ENCODE results near the gene PTRH1.

DNA sequence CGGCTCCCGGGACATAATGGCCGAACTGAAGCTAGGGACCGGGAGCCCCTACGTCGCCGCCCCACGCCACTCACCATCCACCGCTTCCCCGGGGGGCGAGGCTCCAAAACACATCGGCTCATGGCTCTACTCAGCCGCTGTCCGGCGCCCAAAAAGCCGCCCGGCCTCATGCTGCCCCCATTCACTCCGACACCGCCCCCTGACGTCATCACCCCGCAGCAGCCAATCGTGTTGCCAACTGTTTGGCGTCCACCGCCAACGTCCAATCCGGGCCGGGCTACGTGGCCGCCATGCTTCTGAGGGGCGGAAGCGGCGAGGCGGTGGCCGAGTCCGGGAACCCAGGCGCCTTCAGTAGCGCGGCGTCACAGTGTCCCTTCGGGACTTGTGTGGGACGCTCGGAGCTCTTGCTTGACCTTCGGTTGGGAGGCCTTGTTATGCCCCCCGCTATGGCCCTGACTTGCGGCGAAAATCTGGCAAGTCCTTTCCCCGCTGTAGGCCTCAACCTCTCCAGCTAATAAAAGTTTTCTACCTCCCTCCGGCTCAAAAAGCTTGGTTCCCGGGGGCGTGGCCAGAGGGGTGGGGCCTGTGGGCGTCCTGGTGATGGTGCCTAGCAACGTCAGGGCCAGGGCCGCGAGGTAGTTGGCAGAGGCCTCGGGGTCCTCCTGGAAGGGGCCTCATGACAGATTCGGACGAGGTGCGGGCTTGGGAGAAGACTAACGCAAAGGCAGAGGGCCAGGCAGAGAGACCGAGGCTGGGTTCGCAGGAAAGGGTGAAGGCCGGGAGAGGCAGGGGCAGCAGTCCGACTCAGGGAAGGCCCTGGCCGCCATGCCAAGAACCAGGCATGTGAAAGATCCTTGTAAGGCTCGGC lies at the start of gene PTRH1, which contains the start of gene TTC16:
- TF ChIP-seq, protein P1, sequence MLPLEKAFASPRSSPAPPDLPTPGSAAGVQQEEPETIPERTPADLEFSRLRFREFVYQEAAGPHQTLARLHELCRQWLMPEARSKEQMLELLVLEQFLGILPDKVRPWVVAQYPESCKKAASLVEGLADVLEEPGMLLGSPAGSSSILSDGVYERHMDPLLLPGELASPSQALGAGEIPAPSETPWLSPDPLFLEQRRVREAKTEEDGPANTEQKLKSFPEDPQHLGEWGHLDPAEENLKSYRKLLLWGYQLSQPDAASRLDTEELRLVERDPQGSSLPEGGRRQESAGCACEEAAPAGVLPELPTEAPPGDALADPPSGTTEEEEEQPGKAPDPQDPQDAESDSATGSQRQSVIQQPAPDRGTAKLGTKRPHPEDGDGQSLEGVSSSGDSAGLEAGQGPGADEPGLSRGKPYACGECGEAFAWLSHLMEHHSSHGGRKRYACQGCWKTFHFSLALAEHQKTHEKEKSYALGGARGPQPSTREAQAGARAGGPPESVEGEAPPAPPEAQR (CRISPR knock-in tag; IDR thresholded peaks at IDR 0.05): no peak
- TF ChIP-seq, protein P2, sequence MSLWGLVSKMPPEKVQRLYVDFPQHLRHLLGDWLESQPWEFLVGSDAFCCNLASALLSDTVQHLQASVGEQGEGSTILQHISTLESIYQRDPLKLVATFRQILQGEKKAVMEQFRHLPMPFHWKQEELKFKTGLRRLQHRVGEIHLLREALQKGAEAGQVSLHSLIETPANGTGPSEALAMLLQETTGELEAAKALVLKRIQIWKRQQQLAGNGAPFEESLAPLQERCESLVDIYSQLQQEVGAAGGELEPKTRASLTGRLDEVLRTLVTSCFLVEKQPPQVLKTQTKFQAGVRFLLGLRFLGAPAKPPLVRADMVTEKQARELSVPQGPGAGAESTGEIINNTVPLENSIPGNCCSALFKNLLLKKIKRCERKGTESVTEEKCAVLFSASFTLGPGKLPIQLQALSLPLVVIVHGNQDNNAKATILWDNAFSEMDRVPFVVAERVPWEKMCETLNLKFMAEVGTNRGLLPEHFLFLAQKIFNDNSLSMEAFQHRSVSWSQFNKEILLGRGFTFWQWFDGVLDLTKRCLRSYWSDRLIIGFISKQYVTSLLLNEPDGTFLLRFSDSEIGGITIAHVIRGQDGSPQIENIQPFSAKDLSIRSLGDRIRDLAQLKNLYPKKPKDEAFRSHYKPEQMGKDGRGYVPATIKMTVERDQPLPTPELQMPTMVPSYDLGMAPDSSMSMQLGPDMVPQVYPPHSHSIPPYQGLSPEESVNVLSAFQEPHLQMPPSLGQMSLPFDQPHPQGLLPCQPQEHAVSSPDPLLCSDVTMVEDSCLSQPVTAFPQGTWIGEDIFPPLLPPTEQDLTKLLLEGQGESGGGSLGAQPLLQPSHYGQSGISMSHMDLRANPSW (CRISPR knock-in tag; conservative IDR thresholded peaks at IDR 0.05; ENCODE audit: low read depth): no peak
- no peak for TF ChIP-seq SMAD4 (CRISPR knock-in tag; IDR thresholded peaks at IDR 0.05)
- TF ChIP-seq, protein P3, sequence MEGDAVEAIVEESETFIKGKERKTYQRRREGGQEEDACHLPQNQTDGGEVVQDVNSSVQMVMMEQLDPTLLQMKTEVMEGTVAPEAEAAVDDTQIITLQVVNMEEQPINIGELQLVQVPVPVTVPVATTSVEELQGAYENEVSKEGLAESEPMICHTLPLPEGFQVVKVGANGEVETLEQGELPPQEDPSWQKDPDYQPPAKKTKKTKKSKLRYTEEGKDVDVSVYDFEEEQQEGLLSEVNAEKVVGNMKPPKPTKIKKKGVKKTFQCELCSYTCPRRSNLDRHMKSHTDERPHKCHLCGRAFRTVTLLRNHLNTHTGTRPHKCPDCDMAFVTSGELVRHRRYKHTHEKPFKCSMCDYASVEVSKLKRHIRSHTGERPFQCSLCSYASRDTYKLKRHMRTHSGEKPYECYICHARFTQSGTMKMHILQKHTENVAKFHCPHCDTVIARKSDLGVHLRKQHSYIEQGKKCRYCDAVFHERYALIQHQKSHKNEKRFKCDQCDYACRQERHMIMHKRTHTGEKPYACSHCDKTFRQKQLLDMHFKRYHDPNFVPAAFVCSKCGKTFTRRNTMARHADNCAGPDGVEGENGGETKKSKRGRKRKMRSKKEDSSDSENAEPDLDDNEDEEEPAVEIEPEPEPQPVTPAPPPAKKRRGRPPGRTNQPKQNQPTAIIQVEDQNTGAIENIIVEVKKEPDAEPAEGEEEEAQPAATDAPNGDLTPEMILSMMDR (IDR thresholded peaks at IDR 0.05): no peak

Data from WTC11 (cell line).